Right hindlimb (tissue), 1 donor: ENCODE data around the gene SMARCC2.
"Not testable (repeated sequence)": the region's sequence is repeated elsewhere in the genome, so short reads cannot be mapped to it uniquely, and the experiment has no call there.

Experiments
- DNase-seq: peaks from one replicate; pipeline ENCODE4 v3.0.0-alpha.2; 2018

Gene SMARCC2

DNA sequence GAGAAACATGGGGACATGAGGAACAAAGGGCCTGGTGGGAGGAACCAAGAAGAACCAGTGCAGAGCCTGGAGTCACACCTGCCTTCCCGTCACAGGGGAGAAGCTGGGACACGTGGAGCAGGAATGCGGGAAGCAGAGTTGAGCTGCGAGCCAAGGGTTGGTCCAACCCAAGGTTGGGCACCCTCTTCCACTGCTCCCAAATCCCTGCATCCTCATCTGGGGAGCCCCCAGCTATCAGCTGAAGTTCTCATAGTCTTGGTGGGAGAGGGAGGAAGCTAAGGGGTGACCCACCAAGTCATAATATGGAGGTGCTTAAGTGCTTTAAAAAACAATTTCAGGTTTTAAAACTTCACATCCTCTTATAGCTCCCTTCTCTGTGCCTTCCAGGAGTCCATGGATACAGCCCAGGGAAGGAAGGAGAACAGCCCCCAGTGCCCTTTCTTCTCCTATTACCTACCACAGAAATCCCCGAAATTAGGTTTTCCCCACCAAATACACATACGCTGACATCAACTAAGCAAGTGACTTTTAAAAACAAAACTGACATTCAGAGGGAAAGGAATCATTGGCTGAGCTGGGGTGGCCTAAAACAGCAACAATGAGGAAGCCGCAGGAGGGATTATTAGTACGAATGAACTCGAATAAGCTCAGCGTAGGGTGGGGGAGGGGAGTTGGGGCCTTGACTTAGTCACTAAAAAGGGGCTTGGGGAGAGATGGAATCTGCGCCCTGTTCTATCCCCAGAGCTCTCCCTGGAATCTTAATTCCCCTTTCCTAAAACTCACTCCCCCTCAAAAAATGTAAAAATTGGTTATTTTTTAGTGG, 26.6 kb downstream of the SMARCC2 start:
- no peak for DNase-seq

GRCh38 chr12:56161690-56162351, 27.5 kb downstream of the SMARCC2 start:
- DNase-seq = no peak

GRCh38 chr12:56160894-56161689, 28.2 kb downstream of the SMARCC2 start:
- DNase-seq = no peak

DNA sequence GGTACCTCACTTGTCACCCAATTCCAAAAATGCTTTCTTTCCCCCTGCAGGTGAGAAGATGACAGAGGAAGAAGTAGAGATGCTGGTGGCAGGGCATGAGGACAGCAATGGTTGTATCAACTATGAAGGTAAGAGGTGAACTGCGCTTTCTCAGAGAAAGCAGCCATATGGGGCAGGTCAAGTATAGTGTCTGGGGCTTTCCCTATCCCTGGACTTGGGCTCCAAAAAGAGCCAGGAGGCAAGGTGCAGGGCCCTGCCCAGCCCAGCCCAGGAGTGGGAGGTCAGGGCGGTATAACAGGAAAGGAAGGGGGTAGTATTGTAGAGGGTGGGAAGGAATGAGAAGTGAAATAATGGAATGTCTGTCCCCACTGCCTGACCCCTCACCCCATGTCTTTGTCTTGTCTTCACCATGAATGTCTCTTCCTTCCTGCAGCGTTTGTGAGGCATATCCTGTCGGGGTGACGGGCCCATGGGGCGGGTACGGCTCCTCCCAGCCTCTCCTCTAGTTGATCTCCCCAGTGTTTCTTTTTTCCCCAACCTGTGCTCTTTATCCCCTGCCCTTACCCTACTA, 29.0 kb downstream of the SMARCC2 start:
- DNase-seq = no peak

GRCh38 chr12:56159482-56160192, 29.6 kb downstream of the SMARCC2 start:
- no peak for DNase-seq

- peak; percentile 83 for DNase-seq
Observed at GRCh38 chr12:56158926-56159461, 30.3 kb downstream of the SMARCC2 start.

DNA sequence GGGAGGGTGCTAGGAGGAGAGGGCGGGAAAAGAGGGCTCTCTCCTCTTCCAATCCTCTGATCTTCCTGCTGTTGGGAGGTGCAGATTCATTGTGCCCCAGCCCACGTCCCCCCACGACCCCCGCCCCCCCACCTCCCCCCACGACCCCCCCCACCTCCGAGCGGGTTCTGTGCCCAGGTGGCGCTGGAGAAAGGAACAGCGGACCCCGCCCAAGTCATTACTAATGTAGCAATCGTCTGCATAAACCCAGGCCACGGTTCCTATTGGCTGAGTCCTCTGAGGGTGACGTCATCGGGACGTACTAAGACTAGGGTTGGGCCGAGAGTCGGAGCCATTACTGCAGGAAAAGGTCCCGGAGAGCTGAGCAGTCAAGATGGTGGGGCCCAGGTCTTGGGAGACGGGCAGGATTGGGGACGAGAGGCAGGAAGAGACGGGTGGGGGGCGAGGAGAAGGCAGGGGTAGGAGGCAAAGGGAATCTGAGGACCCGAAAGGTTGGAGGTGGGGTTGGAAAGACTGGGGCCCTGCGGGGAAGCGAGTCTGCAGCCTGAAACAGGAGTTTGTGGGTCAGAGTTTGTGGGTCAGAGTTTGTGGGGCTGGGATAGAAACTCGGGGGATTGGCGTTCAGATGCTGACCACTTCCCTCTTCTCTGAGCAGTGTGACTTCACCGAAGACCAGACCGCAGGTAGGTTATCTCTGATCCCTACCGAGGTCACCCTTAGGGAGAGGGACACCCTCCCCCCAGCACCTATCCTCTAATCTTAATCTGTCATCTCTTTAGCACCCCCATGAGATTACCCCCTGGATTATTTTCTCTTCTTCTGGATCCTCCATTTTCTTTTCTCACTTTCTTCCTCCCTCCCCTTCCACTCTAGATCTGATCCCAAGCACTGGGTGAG, 31.0 kb downstream of the SMARCC2 start, which contains the start of gene MYL6:
Gene MYL6 (plus strand): TSS at position 331 of the 897 bp plus-strand sequence. CDS start 43 bp downstream, at position 374.
- DNase-seq = peak; percentile 97

- DNase-seq = peak; percentile 92
Observed at GRCh38 chr12:56157201-56158028, 31.9 kb downstream of the SMARCC2 start.

DNA sequence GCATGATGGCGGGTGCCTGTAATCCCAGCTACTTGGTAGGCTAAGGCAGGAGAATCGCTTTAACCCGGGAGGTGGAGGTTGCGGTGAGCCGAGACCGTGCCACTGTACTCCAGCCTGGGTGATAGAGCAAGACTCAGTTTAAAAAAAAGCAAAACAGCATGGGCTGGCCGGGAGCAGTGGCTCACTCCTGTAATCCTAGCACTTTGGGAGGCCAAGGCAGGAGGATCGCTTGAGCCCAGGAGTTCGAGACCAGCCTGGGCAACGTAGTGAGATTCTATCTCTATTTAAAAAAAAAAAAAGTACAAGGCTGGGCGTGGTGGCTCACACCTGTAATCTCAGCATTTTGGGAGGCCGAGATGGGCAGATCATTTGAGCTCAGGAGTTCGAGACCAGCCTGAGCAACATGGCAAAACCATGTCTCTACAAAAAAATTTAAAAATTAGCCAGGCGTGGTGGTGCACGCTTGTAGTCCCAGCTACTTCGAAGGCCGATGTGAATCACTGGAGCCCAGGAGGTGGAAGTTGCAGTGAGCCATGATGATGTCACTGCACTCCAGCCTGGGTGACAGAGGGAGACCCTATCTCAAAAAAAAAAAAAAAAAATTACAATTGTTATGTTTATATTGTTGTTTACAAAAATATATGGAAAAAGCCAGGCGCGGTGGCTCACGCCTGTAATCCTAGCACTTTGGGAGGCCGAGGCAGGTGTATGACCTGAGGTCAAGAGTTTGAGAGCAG, 32.7 kb downstream of the SMARCC2 start:
- not testable (repeated sequence) for DNase-seq

GRCh38 chr12:56155256-56155845, 33.9 kb downstream of the SMARCC2 start:
- no peak for DNase-seq

GRCh38 chr12:56154818-56155217, 34.5 kb downstream of the SMARCC2 start:
- DNase-seq = no peak

GRCh38 chr12:56154246-56154771, 35.0 kb downstream of the SMARCC2 start:
- DNase-seq = peak; percentile 49

- no peak for DNase-seq
Observed at GRCh38 chr12:56153678-56154065, 35.6 kb downstream of the SMARCC2 start.

GRCh38 chr12:56152756-56153677, 36.3 kb downstream of the SMARCC2 start:
- no peak for DNase-seq

DNA sequence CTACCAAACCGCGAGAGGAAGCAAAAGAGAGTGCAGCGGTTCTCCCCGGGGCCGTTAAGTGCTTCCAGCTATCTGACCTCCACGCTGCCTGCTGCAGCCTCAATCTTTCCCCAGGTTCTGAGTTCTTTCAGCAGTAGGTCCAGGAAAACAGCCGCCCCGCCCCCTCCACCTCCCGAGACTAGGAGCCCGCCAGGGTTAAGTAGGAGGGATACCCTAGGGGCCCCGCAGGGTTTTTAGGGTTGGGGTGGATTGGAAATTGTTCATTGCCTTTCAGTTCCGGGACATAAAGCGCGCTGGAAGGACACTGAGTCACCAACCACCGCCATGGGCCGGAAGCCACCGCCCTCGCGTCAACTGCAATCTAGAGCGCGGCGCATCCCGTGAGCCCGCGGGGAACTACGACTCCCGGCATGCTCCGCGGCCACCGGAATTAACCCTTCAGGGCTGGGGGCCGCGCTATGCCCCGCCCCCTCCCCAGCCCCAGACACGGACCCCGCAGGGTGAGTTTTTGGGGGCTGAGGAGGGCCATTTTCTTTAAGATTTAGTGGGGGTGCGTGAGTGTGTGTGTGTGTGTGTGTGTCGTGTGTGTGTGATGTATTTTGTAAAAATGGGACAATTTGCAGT, 37.0 kb downstream of the SMARCC2 start, which contains the start of gene MYL6B:
Gene MYL6B (plus strand): TSS at position 456 of the 624 bp plus-strand sequence. CDS start 1,332 bp downstream, outside the sequence.
- peak; percentile 94 for DNase-seq

DNA sequence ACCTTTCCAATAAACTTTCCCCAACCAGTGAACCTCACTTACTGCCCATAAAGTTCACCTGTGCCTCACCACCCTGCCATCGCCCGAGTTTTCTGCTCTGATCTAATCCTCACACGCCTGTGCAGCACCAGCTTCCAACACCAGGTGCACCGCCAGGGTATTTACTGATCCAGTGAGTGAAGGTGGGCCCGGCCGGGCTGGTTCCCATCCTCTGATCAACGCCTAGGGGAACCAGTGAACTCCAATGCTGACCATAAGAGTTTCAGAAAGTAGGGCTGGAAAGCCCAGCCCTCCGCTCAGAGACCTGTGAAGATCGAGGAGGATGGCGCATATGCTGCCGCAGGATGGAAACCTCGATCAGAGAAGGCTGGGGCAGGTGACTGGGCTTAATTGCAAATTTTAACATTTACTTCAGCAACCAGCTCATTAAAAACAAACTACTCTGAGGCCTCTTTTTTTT, 37.6 kb downstream of the SMARCC2 start:
- peak; percentile 31 for DNase-seq

DNA sequence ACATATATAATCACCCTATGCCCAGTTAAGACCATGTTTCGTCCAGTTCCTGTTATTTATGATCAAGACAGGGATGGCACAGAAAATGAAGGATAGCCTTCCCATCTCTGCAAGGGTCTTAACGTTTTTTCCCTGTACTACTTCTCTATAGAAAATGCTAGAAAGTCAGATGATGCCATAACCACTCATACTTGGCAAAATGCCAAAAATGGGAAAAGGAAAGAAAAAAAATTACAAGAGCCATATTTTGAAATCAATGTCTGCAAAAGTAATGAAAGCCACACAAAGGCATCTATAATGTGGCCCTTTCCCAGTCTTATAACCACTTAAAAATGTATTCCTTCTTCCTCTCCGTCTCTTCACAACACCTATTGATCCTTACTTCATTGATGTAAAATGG, 38.7 kb downstream of the SMARCC2 start:
- DNase-seq = no peak
